ENCODE data around the gene HECA. TPM values are rescaled to one million over a fixed set of nuclear protein-coding genes. Genes with fewer than 3 reads are reported as not detected.

The HECA gene
- total and polyA plus RNA-seq, 2 of the 8 experiments (the other 6 are each of a cell fraction or from before 2014, with no cell fraction given) = 2.4 to 9.2 TPM

- ChIA-PET CTCF (ENCODE audit: partially characterized antibody) (no interaction called here), POLR2A (ENCODE audit: partially characterized antibody) (no interaction called here)
- Histone ChIP-seq H3K4me1 (replicated peaks in 1 of 4; ENCODE audit: control insufficient read depth in 3 of 4, insufficient read depth in 4 of 4, low read length in 3 of 4) (no peaks in the 10 kb centered on the region), H3K18ac (ENCODE audit: extremely low read depth, low read length) (no peak overlapping the region), H3K56ac (replicated peaks; ENCODE audit: insufficient read length, low read depth, low read length) (no peak overlapping the region), H3K27ac (ENCODE audit: low read depth, low read length) (no peak overlapping the region), H3K23ac (ENCODE audit: insufficient read length) (no peak overlapping the region), H2AFZ (ENCODE audit: low read length) (no peak overlapping the region), H3K23me2 (ENCODE audit: low read depth, low read length) (no peaks in the 10 kb centered on the region), H3K36me3 (ENCODE audit: control insufficient read depth in 2 of 4, insufficient read depth in 4 of 4, low read length in 3 of 4) (no peaks in the 10 kb centered on the region; a peak in 2 of 8 replicates), H3K4me3 (ENCODE audit: extremely low read depth in 1 of 4, insufficient read depth in 2 of 4, low read depth in 3 of 4, low read length in 4 of 4) (no peak overlapping the region), H2BK5ac (ENCODE audit: low read depth, low read length) (no peak overlapping the region), H2BK120ac (replicated peaks; ENCODE audit: low read depth, low read length) (no peak overlapping the region), H4K5ac (ENCODE audit: insufficient read length, low read depth, low read length) (no peak overlapping the region), H4K8ac (ENCODE audit: extremely low read depth, insufficient read depth, low read length) (no peak overlapping the region), H4K91ac (replicated peaks; ENCODE audit: insufficient read length, low read length) (no peak overlapping the region), H3K14ac (ENCODE audit: insufficient read length) (no peak overlapping the region), H3K9me3 (ENCODE audit: insufficient read depth in 2 of 2, low read depth in 1 of 2, low read length in 1 of 2) (peaks cover 12 to 19% of the 10 kb centered on the region in 2 experiments; a peak in 1 of 4 replicates), H3K9ac (replicated peaks in 1 of 4; ENCODE audit: extremely low read depth in 1 of 4, low read depth in 3 of 4, low read length in 3 of 4) (no peak overlapping the region), H3K27me3 (replicated peaks in 1 of 4; ENCODE audit: control insufficient read depth in 3 of 4, extremely low read depth in 1 of 4, insufficient read depth in 3 of 4, low read length in 3 of 4) (no peaks in the 10 kb centered on the region), H2BK12ac (ENCODE audit: low read depth, low read length) (no peak overlapping the region), H2BK20ac (ENCODE audit: low read length) (no peak overlapping the region), H3K4me2 (ENCODE audit: insufficient read depth in 1 of 2, low read depth in 2 of 2, low read length in 2 of 2) (no peak overlapping the region), H3K79me2 (ENCODE audit: control insufficient read depth in 1 of 2, insufficient read depth in 2 of 2, low read length in 2 of 2) (no peaks in the 10 kb centered on the region), H4K20me1 (replicated peaks in 1 of 2; ENCODE audit: control insufficient read depth in 1 of 2, insufficient read depth in 2 of 2, low read length in 2 of 2) (no peaks in the 10 kb centered on the region), H2BK15ac (ENCODE audit: low read length) (no peak overlapping the region), H3K4ac (replicated peaks; ENCODE audit: insufficient read length, low read depth, low read length) (no peak overlapping the region), H3K79me1 (ENCODE audit: low read depth, low read length) (no peaks in the 10 kb centered on the region), H2AK5ac (ENCODE audit: low read depth, low read length) (no peak overlapping the region)
- FAIRE-seq = no peak
- no peak for DNase-seq (ENCODE audit: low read depth in 1 of 2, low spot score in 2 of 2)
- 91% methylated on average over 3 of the region's 3 CpGs; no CpG with 5 or more reads in 1 of the 2 experiments for WGBS, 2 experiments (ENCODE audit: extremely low coverage in 1 of 2, insufficient coverage in 1 of 2, insufficient read length in 1 of 2, insufficient replicate concordance in 2 of 2, low coverage in 1 of 2, low lambda C conversion rate in 2 of 2, missing lambda C conversion rate in 1 of 2)
- no peak for TF ChIP-seq CHD7 (IDR thresholded peaks at IDR 0.05; ENCODE audit: insufficient replicate concordance, low read length)
Measured at GRCh38 chr6:139205843-139206242, 71.0 kb downstream of the HECA start.
